Measurements from ENCODE around the gene SMIM41. TPM values are rescaled to one million over a fixed set of nuclear protein-coding genes. Genes with fewer than 3 reads are reported as not detected.

The SMIM41 gene
- total and polyA plus RNA-seq, 2 experiments from 2014 or later: not detected

- no peaks in the 10 kb centered on the region for H3K9me3 ChIP-seq (ENCODE audit: low read depth)
- WGBS, 2 experiments (ENCODE audit: low coverage in 1 of 2, low lambda C conversion rate in 2 of 2, missing lambda C conversion rate in 2 of 2): 97 to 98% methylated on average over 4 to 5 of the region's 5 CpGs
- in situ Hi-C loops (cut with MboI): no loop called here
- H3K79me2 ChIP-seq (ENCODE audit: insufficient read depth): no peaks in the 10 kb centered on the region
- H3K36me3 ChIP-seq (ENCODE audit: low read depth): no peaks in the 10 kb centered on the region
- no peaks in the 10 kb centered on the region for H3K9me2 ChIP-seq (ENCODE audit: insufficient read depth)
- no peak overlapping the region for H3K27ac ChIP-seq
- peaks cover 25% of the 10 kb centered on the region for H3K4me1 ChIP-seq (ENCODE audit: insufficient read depth)
- no peaks in the 10 kb centered on the region for H3F3A ChIP-seq (ENCODE audit: insufficient read depth)
- DNase-seq: no peak
- H3K4me3 ChIP-seq: no peak overlapping the region
- H3K4me2 ChIP-seq (ENCODE audit: unreplicated experiment): no peak overlapping the region
- H2AFZ ChIP-seq: no peak overlapping the region
- no peak overlapping the region for H3K9ac ChIP-seq
- no peaks in the 10 kb centered on the region for H4K20me1 ChIP-seq (ENCODE audit: insufficient read depth)
- TF ChIP-seq EZH2 (IDR thresholded peaks at IDR 0.05; ENCODE audit: insufficient read depth, poor library complexity, severe bottlenecking): no peak
- no peak for TF ChIP-seq EZH2phosphoT487 (IDR thresholded peaks at IDR 0.05; ENCODE audit: insufficient read depth, low read depth)
- no peaks in the 10 kb centered on the region for H3K27me3 ChIP-seq (replicated peaks; ENCODE audit: insufficient read depth)
Measured at GRCh38 chr12:52142431-52142830, 62.9 kb downstream of the SMIM41 start.

GRCh38 chr12:52144512-52145227 is 65.2 kb downstream of the SMIM41 start:
- Histone ChIP-seq H3K4me3 (no peak overlapping the region), H3K27me3 (replicated peaks; ENCODE audit: insufficient read depth) (no peaks in the 10 kb centered on the region), H4K20me1 (ENCODE audit: insufficient read depth) (no peaks in the 10 kb centered on the region), H3K9me3 (ENCODE audit: low read depth) (no peaks in the 10 kb centered on the region), H3K4me1 (ENCODE audit: insufficient read depth) (peaks cover 42% of the 10 kb centered on the region), H3K4me2 (ENCODE audit: unreplicated experiment) (no peak overlapping the region), H3K79me2 (ENCODE audit: insufficient read depth) (no peaks in the 10 kb centered on the region), H3K9me2 (ENCODE audit: insufficient read depth) (no peaks in the 10 kb centered on the region), H3F3A (ENCODE audit: insufficient read depth) (peaks cover 19% of the 10 kb centered on the region), H3K27ac (peak overlapping the region; percentile 29), H2AFZ (no peak overlapping the region), H3K9ac (peak overlapping the region; percentile 48), H3K36me3 (ENCODE audit: low read depth) (no peaks in the 10 kb centered on the region)
- in situ Hi-C loops (cut with MboI): no loop called here
- 89 to 92% methylated on average over 11 to 16 of the region's 16 CpGs for WGBS, 2 experiments (ENCODE audit: low coverage in 1 of 2, low lambda C conversion rate in 2 of 2, missing lambda C conversion rate in 2 of 2)
- TF ChIP-seq EZH2phosphoT487 (IDR thresholded peaks at IDR 0.05; ENCODE audit: insufficient read depth, low read depth): no peak
- no peak for TF ChIP-seq EZH2 (IDR thresholded peaks at IDR 0.05; ENCODE audit: insufficient read depth, poor library complexity, severe bottlenecking)
- no peak for DNase-seq

GRCh38 chr12:52145228-52146088 is 66.0 kb downstream of the SMIM41 start:
- Histone ChIP-seq H3K27me3 (replicated peaks; ENCODE audit: insufficient read depth) (no peaks in the 10 kb centered on the region), H3K9me2 (ENCODE audit: insufficient read depth) (no peaks in the 10 kb centered on the region), H3K4me3 (no peak overlapping the region), H3K36me3 (ENCODE audit: low read depth) (no peaks in the 10 kb centered on the region), H3F3A (ENCODE audit: insufficient read depth) (peaks cover 19% of the 10 kb centered on the region), H3K79me2 (ENCODE audit: insufficient read depth) (no peaks in the 10 kb centered on the region), H3K9me3 (ENCODE audit: low read depth) (no peaks in the 10 kb centered on the region), H3K27ac (peak overlapping the region; percentile 97; the same call in 1 of the 2 replicates), H3K4me2 (ENCODE audit: unreplicated experiment) (no peak overlapping the region), H3K4me1 (ENCODE audit: insufficient read depth) (peaks cover 40% of the 10 kb centered on the region), H3K9ac (peak overlapping the region; percentile 88), H2AFZ (no peak overlapping the region), H4K20me1 (ENCODE audit: insufficient read depth) (no peaks in the 10 kb centered on the region)
- DNase-seq: no peak
- WGBS, 2 experiments (ENCODE audit: low coverage in 1 of 2, low lambda C conversion rate in 2 of 2, missing lambda C conversion rate in 2 of 2): 90 to 92% methylated on average over 10 to 18 of the region's 18 CpGs
- no peak for TF ChIP-seq EZH2 (IDR thresholded peaks at IDR 0.05; ENCODE audit: insufficient read depth, poor library complexity, severe bottlenecking)
- no peak for TF ChIP-seq EZH2phosphoT487 (IDR thresholded peaks at IDR 0.05; ENCODE audit: insufficient read depth, low read depth)
- in situ Hi-C loops (cut with MboI): no loop called here

GRCh38 chr12:52146089-52146821 is 66.8 kb downstream of the SMIM41 start:
- Histone ChIP-seq H3K27me3 (replicated peaks; ENCODE audit: insufficient read depth) (no peaks in the 10 kb centered on the region), H3K9ac (peak overlapping the region; percentile 88), H3K4me1 (ENCODE audit: insufficient read depth) (peaks cover 40% of the 10 kb centered on the region), H3K36me3 (ENCODE audit: low read depth) (no peaks in the 10 kb centered on the region), H3K9me3 (ENCODE audit: low read depth) (no peaks in the 10 kb centered on the region), H3K79me2 (ENCODE audit: insufficient read depth) (no peaks in the 10 kb centered on the region), H2AFZ (no peak overlapping the region), H3K9me2 (ENCODE audit: insufficient read depth) (no peaks in the 10 kb centered on the region), H3K27ac (peak overlapping the region; percentile 97), H4K20me1 (ENCODE audit: insufficient read depth) (no peaks in the 10 kb centered on the region), H3F3A (ENCODE audit: insufficient read depth) (peaks cover 19% of the 10 kb centered on the region), H3K4me2 (ENCODE audit: unreplicated experiment) (peak overlapping the region; percentile 80), H3K4me3 (peak overlapping the region; percentile 15; the same call in 1 of the 2 replicates)
- no peak for DNase-seq
- 93 to 94% methylated on average over 8 of the region's 8 CpGs for WGBS, 2 experiments (ENCODE audit: low coverage in 1 of 2, low lambda C conversion rate in 2 of 2, missing lambda C conversion rate in 2 of 2)
- in situ Hi-C loops (cut with MboI): no loop called here
- TF ChIP-seq EZH2phosphoT487 (IDR thresholded peaks at IDR 0.05; ENCODE audit: insufficient read depth, low read depth): no peak
- no peak for TF ChIP-seq EZH2 (IDR thresholded peaks at IDR 0.05; ENCODE audit: insufficient read depth, poor library complexity, severe bottlenecking)
